G401 (cell line): ENCODE data around the gene STARD8. TPM values are rescaled to one million over a fixed set of nuclear protein-coding genes. Genes with fewer than 3 reads are reported as not detected.

Experiments
- DNase-seq: peaks from one replicate; pipeline ENCODE4 v3.0.0-alpha.2; 2015; ENCODE audit warnings: low spot score
- in situ Hi-C: cut with HindIII; loops from 2 replicates; pipeline ENCODE4 v1.10.0; 2016; ENCODE audit warnings: low sequenced_read_pairs, mixed read lengths
- total RNA-seq: library from RNA; depleted of rRNA; stranded (reverse); fragments of >200 nt; shearing (Covaris generic); gene quantifications from 2 replicates; pipeline ENCODE4 v1.2.3, GENCODE V29; 2014; rRNA removed

STARD8 gene
- total RNA-seq, 1 experiment from 2014 or later: 0.98 TPM

DNA sequence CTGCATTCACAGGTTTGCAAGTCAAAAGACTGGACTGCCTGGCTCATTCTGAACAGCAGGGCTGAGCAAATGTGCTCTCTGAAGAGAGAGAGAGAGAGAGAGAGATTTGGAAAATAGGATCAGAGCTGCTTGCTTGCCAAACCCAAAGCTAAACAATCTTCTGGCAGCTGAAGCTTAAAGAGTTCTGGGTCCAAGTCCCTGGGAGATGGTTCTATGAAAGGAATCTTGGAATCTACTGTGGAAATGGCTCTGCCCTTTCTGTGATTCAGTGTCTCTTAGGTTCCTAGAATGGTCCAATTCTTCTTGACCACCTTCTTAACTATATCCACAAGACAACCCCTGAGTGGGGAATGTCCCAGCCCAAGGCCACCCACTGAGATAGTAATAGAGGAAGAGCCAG lies 115.3 kb downstream of the STARD8 start:
- in situ Hi-C loops: no loop called here
- no peak for DNase-seq

DNA sequence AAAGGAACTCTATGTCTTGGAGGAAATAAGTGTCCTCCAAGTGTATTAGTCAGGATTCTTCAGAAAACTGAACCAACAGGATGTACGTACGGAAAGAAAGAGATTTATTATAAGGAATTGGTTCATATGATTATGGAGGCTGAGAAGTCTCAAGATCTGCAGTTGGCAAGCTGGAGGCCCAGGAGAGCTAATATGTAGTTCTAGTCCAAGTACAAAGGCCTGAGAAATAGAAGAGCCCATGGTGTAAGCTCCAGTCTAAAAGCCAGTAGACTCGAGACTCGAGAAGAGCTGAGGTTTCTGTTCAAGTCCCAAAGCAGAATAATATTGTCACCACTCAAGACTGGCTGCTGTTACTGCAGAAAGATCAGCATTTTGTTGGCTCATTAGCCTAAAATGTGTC lies 116.0 kb downstream of the STARD8 start:
- in situ Hi-C loops: no loop called here

More for the DNA sequence above, 116.0 kb downstream of the STARD8 start:
- no peak for DNase-seq

Other genes with a start within 250 kb of the STARD8 start
- gene OPHN1, start 214.2 kb upstream of the STARD8 start, total RNA-seq: 1.7 and 3.9 TPM in 2 replicates
- 9.4 and 15.7 TPM in 2 replicates for gene YIPF6, start 148.6 kb upstream of the STARD8 start, total RNA-seq
- 9.2 and 11.2 TPM in 2 replicates for gene EFNB1, start 181.4 kb downstream of the STARD8 start, total RNA-seq